ENCODE measurements around the gene PEX26.

GRCh38 chr22:18070556-18071306 lies 7.1 kb upstream of the PEX26 start:
- TF ChIP-seq JUN (IDR thresholded peaks at IDR 0.05; ENCODE audit: borderline replicate concordance, insufficient read depth, insufficient read length, low read depth) (no peak), EZH2 (IDR thresholded peaks at IDR 0.05; ENCODE audit: borderline replicate concordance, low read depth, low read length, severe bottlenecking) (no peak), CTCF (IDR thresholded peaks at IDR 0.05; ENCODE audit: extremely low read depth in 1 of 2, insufficient read depth in 1 of 2, low read depth in 1 of 2, low read length in 2 of 2) (peak in 1 of 2 donors; percentile 22), MAX (IDR thresholded peaks at IDR 0.05; ENCODE audit: insufficient read depth, insufficient read length) (no peak)

All from endothelial cell of umbilical vein (primary cell).